ENCODE measurements around the gene ATM.
"Not testable (repeated sequence)": the region's sequence is repeated elsewhere in the genome, so short reads cannot be mapped to it uniquely, and the experiment has no call there.

ATM gene

DNA sequence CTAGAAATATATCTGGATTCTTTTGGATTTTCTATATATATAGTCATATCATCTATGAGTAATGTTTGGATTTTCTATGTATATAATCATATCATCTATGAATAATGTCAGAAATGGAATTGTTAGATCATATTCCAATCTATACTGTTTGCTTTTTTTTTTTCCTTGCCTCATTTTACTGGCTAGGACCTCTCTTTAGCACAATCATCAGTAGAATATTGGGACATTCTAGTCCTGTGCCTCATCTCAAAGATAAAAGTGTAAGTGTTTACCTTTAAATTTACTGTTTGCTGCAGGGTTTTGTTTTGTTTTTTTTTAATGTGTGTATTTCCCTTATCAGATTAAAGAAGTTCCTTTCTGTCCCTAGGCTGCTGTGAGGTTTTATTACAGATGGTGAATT is 147.4 kb downstream of the ATM start:
- DNase-seq (ENCODE audit: low spot score): no peak

DNA sequence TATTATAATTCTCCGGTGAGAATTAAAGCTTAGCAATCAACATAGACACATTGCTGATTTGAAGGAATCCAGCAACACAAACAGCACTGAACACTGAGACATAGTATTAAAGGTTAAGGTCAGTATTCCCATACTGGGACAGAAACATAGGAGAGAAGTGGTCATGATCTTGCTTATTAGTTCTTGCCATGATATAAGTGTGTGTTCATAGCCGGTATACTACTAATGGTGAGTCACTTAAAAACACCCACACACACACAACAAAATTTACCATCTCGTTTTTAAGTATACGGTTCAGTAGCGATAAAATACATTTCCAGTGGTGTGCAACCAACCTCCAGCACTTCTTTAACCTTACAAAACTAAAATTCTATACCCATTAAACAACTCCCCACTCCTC is 148.1 kb downstream of the ATM start:
- DNase-seq (ENCODE audit: low spot score): no peak

DNA sequence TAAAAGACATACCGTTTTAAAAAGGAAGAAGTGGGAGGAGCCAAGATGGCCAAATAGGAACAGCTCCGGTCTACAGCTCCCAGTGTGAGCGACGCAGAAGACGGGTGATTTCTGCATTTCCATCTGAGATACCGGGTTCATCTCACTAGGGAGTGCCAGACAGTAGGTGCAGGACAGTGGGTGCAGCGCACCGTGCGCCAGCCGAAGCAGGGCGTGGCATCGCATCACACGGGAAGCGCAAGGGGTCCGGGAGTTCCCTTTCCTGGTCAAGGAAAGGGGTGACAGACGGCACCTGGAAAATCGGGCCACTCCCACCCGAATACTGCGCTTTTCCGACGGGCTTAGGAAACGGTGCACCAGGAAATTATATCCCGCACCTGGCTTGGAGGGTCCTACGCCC is 150.6 kb downstream of the ATM start:
- not testable (repeated sequence) for DNase-seq (ENCODE audit: low spot score)

DNA sequence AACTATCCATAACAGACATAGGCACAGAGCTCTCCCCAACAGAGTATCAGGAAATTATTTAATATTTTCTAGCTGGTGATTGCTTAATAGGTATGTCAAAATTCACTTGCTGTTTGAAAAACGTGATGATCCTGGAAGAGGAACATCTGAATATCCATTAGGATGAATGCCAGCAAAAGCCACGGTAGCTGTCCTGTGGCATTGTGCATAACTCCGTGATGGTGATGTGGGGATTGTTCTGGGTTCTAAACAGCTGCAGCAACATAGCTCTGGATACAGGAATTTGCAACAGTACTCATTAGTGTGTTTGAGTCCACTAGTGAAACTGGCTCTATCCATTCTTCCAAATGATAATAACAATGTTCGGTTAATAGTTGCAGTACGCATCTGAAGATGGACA is 165.7 kb downstream of the ATM start:
- no peak for DNase-seq (ENCODE audit: low spot score)

DNA sequence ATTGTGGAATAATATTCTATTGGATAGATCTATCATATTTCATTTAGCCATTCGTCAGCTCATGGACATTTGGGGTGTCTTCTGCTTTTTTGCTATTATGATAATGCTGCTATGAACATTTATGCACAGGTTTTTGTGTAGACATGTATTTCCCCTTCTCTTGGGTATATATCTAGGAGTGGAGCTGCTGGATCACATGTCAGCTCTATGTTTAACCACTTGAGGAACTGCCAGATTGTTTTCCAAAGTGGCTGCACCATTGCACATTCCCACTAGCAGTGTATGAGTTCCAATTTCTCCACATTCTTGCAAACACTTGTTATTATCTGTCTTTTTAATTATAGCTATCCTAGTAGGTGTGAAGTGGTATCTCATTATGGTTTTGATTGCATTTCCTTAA is 169.5 kb downstream of the ATM start:
- no peak for DNase-seq (ENCODE audit: low spot score)

DNA sequence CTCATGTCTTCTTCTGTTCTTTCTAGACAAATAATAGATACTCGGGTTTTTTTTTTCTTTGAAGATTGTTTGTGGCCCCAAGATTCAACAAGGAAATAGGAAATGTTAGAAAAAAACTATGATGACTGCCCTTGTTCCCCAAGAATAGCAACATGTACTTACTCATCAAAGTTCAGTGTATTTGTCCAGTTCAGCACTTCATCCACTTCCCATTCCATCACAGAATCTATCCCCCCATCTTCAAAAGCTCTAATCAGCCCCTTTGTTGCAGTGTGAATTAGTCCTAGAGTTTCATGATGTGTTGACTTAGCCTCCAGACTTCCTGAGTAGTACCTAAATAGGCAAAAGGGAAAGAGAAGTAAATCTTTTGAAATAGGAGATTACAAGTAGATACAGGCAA is 170.2 kb downstream of the ATM start:
- DNase-seq (ENCODE audit: low spot score): no peak

DNA sequence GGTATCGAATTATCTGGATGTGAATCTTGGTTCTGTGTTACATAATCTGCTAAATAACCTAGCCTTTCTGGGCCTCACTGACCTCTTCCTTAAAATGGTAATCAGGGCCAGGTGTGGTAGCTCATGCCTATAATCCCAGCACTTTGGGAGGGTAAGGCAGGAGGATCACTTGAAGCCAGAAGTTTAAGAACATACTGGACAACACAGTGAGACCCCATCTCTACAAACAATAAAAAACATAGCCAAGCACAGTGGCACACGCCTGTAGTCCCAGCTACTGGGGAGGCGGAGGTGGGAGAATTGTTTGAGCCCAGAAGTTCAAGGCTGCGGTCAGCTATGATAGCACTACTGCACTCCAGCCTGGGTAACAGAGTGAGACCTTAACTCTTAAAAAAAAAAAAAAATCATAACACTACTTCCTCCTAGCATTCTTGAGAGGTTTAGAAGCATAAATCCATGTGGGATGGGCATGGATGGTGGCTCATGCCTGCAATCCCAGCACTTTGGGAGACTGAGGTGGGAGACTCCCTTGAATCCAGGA is 171.9 kb downstream of the ATM start:
- no peak for DNase-seq (ENCODE audit: low spot score)

DNA sequence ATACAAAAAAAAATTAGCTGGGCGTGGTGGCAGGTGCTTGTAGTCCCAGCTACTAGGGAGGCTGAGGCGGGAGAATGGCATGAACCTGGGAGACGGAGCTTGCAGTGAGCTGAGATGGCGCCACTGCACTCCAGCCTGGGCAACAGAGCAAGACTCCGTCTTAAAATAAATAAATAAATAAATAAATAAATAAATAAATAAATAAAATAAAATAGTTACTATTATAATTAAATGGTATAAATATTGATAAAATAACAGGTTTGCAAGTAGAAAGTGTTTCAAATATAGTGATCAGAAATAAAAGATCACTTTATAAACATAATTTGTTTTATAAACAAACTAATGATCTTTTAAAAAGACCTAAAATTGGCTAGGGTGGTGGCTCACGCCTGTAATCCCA is 173.8 kb downstream of the ATM start:
- DNase-seq (ENCODE audit: low spot score): not testable (repeated sequence)

DNA sequence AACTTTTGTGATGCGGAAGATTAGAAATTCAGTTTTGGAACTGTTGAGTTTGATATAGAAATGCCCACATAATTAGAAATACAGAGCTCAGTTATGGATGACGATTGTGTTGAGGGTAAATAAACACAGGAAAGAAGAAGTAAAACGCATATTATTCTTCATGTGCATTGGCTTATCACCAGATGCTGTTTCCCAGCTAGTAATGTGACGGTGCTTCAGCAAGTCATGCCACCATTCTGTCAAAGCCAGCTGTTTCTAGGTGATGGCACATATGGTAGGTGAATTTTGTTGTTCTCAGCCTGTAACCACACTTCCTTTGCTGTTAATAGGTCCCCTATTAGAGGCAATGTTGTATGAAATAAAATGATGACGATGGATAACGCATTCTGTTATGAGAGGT is 175.6 kb downstream of the ATM start:
- DNase-seq (ENCODE audit: low spot score): no peak

DNA sequence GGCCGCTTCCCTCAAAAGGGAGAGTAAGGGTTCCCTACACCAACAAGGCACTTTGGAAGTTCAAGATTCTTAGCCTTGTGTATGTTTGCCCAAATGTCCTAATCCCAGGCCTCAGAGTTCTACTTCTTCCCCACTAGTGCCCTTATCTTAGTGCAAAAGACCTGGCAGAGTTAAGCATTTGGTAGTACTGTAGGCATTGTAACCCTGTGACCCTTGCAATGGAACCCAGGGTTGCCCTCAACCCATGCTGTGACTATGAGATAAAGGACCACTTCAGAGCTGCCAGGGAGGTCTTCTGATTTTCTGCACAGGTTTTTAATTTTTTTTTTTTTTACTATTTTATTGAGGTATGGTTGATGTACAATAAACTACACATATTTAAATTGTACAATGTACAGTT is 179.4 kb downstream of the ATM start:
- DNase-seq (ENCODE audit: low spot score): no peak

DNA sequence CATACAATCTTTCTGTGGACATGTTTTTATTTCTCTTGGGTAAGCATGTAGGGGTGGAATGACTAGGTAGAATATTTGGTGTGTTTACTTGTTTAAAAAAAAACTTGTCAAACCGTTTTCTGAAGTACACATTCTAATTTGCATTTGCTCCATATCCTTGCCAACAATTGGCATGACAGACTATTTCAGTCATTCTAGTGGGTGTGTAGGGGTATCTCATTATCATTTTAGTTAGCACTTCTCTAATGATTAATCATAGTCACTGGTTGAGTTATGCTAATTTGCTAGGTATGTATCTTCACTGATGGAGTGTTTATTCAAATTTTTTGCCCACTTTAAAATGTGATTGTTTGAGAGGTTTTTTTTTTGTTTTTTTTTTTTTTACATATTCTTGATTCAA is 180.2 kb downstream of the ATM start:
- DNase-seq (ENCODE audit: low spot score): no peak

DNA sequence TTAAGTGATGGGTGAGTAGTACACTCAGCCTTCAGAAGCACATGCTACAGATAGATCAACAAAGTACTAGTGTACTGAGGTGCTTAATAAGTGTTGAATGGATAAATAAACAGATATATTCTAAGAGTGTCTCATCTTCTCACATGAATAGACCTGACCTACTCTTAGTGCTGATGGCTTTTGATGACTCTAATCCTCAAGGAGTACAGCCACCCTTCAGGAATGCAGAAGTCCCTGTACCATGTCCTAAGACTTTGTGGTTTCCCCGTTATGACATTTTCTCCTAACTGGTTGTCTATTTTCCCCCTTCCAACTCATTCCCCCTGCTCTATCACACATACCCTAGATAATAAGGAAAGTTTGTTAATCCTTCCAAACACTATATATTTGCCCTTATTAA is 182.8 kb downstream of the ATM start:
- peak; percentile 22 for DNase-seq (ENCODE audit: low spot score)

DNA sequence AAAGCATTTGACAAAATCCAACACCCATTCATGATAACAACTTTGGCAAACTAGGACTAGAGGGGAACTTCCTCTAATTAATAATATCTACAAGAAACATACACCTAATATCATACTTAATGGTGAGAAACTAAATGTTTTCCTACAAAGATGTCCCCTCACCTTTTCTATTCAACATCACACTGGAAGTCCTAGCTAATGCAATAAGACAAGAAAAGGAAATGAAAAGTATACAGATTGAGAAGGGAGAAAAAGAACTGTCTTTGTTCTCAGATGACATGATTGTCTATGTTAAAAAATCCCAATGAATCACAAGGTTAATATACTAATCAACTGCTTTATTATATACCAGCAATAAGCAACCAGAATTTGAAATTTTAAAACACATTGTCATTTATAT is 192.1 kb downstream of the ATM start:
- no peak for DNase-seq (ENCODE audit: low spot score)

DNA sequence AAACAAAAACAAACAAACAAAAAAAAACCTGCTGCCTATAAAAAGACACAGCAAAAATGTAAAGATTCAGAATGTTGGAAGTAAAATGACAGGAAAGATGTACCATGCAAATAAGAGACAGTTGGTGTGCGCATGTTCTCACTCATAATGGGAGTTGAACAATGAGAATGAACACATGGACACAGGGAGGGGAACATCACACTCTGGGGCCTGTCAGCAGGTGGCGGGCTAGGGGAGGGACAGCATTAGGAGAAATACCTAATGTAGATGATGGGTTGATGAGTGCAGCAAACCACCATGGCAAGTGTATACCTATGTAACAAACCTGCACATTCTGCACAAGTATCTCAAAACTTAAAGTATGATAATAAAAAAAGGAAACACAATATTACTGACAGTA is 194.7 kb downstream of the ATM start:
- DNase-seq (ENCODE audit: low spot score): not testable (repeated sequence)
